Duodenal mucosa (tissue), 2 donors: ENCODE measurements around the gene GGCX.
"Not testable (repeated sequence)": the region's sequence is repeated elsewhere in the genome, so short reads cannot be mapped to it uniquely, and the experiment has no call there.

ENCODE experiments used
- H3K27ac ChIP-seq: one replicate; pipeline ENCODE4 v1.7.0; 2013; ENCODE audit warnings: low read depth, low read length
- H3K27me3 ChIP-seq, 2 donors: one replicate each; pipeline ENCODE4 v1.7.0; 2013; ENCODE audit warnings: low read length in 2 of 2, control low read depth in 1 of 2; ENCODE audit not compliant: insufficient read depth in 2 of 2, control insufficient read depth in 1 of 2
- H3K36me3 ChIP-seq, 2 donors: one replicate each; pipeline ENCODE4 v1.7.0; 2013; ENCODE audit warnings: low read length in 2 of 2, control low read depth in 1 of 2; ENCODE audit not compliant: insufficient read depth in 2 of 2, control insufficient read depth in 1 of 2
- H3K4me1 ChIP-seq, 2 donors: one replicate each; pipeline ENCODE4 v1.7.0; 2013; ENCODE audit warnings: low read length in 2 of 2, control low read depth in 1 of 2; ENCODE audit not compliant: insufficient read depth in 2 of 2, control insufficient read depth in 1 of 2
- H3K4me3 ChIP-seq, 2 donors: one replicate each; pipeline ENCODE4 v1.7.0; 2013; ENCODE audit warnings: low read length in 2 of 2, low read depth in 1 of 2
- H3K9ac ChIP-seq, 2 donors: one replicate each; pipeline ENCODE4 v1.7.0; 2013; ENCODE audit warnings: low read length in 2 of 2, low read depth in 1 of 2
- H3K9me3 ChIP-seq, 2 donors: one replicate each; pipeline ENCODE4 v1.7.0; 2013; ENCODE audit warnings: low read length in 2 of 2, control low read depth in 1 of 2; ENCODE audit not compliant: control insufficient read depth in 1 of 2

GGCX gene

GRCh38 chr2:85593023-85593422, 31.7 kb upstream of the GGCX start:
- H3K4me1 ChIP-seq, result peaks cover 45% of the 10 kb centered on the region in 2 donors

GRCh38 chr2:85592299-85592698, 31.0 kb upstream of the GGCX start:
- not testable (repeated sequence) for H3K36me3 ChIP-seq, H3K27ac ChIP-seq, H3K4me3 ChIP-seq, H3K9me3 ChIP-seq, H3K9ac ChIP-seq, H3K27me3 ChIP-seq
- peaks cover 41 to 48% of the 10 kb centered on the region in 2 donors for H3K4me1 ChIP-seq

More at GRCh38 chr2:85593023-85593422, 31.7 kb upstream of the GGCX start:
- Histone ChIP-seq H3K27ac (no peak overlapping the region), H3K36me3 (peaks cover 9 to 10% of the 10 kb centered on the region in 2 donors), H3K9me3 (no peaks in the 10 kb centered on the region), H3K4me3 (no peak overlapping the region), H3K27me3 (no peaks in the 10 kb centered on the region), H3K9ac (no peak overlapping the region)

GRCh38 chr2:85591563-85591962, 30.3 kb upstream of the GGCX start:
- H3K4me3 ChIP-seq, result no peak overlapping the region
- H3K27me3 ChIP-seq, result no peaks in the 10 kb centered on the region
- peaks cover 34 to 42% of the 10 kb centered on the region in 2 donors for H3K4me1 ChIP-seq
- no peak overlapping the region for H3K27ac ChIP-seq
- H3K9me3 ChIP-seq, result no peaks in the 10 kb centered on the region
- H3K36me3 ChIP-seq, result no peaks in the 10 kb centered on the region
- no peak overlapping the region for H3K9ac ChIP-seq

- Histone ChIP-seq H3K27me3 (no peaks in the 10 kb centered on the region), H3K4me3 (no peak overlapping the region), H3K9ac (no peak overlapping the region), H3K36me3 (no peaks in the 10 kb centered on the region), H3K4me1 (peaks cover 30 to 40% of the 10 kb centered on the region in 2 donors), H3K27ac (no peak overlapping the region), H3K9me3 (no peaks in the 10 kb centered on the region)
These were observed 29.7 kb upstream of the GGCX start for GRCh38 chr2:85590950-85591349.

GRCh38 chr2:85589982-85590791, 28.9 kb upstream of the GGCX start:
- Histone ChIP-seq H3K4me1 (peaks cover 38 to 48% of the 10 kb centered on the region in 2 donors), H3K27ac (peak overlapping the region; percentile 21), H3K9me3 (no peaks in the 10 kb centered on the region), H3K9ac (no peak overlapping the region), H3K36me3 (no peaks in the 10 kb centered on the region), H3K4me3 (no peak overlapping the region), H3K27me3 (no peaks in the 10 kb centered on the region)

- Histone ChIP-seq H3K9me3 (no peaks in the 10 kb centered on the region), H3K36me3 (no peaks in the 10 kb centered on the region), H3K4me3 (no peak overlapping the region), H3K27me3 (no peaks in the 10 kb centered on the region), H3K27ac (no peak overlapping the region), H3K4me1 (peaks cover 37 to 49% of the 10 kb centered on the region in 2 donors), H3K9ac (no peak overlapping the region)
These were observed 27.9 kb upstream of the GGCX start for GRCh38 chr2:85589181-85589580.

GRCh38 chr2:85588645-85589044, 27.4 kb upstream of the GGCX start:
- Histone ChIP-seq H3K9ac (no peak overlapping the region), H3K4me1 (peaks cover 39 to 53% of the 10 kb centered on the region in 2 donors), H3K4me3 (no peak overlapping the region), H3K36me3 (no peaks in the 10 kb centered on the region), H3K9me3 (no peaks in the 10 kb centered on the region), H3K27ac (no peak overlapping the region), H3K27me3 (no peaks in the 10 kb centered on the region)

GRCh38 chr2:85588236-85588635, 26.9 kb upstream of the GGCX start:
- Histone ChIP-seq H3K36me3 (no peaks in the 10 kb centered on the region), H3K4me1 (peaks cover 41 to 57% of the 10 kb centered on the region in 2 donors), H3K9me3 (no peaks in the 10 kb centered on the region), H3K4me3 (no peak overlapping the region), H3K9ac (no peak overlapping the region), H3K27me3 (no peaks in the 10 kb centered on the region), H3K27ac (no peak overlapping the region)

GRCh38 chr2:85585781-85586105, 24.4 kb upstream of the GGCX start:
- Histone ChIP-seq H3K27ac (no peak overlapping the region), H3K4me3 (peak overlapping the region; percentile 77 to 79), H3K4me1 (peaks cover 32 to 48% of the 10 kb centered on the region in 2 donors), H3K36me3 (peaks cover 6 to 16% of the 10 kb centered on the region in 2 donors), H3K9ac (peak overlapping the region; percentile 63 to 87), H3K9me3 (no peaks in the 10 kb centered on the region), H3K27me3 (no peaks in the 10 kb centered on the region)

GRCh38 chr2:85584857-85585780, 23.8 kb upstream of the GGCX start:
- Histone ChIP-seq H3K9ac (peak overlapping the region; percentile 63 to 87), H3K9me3 (no peaks in the 10 kb centered on the region), H3K36me3 (peaks cover 6 to 16% of the 10 kb centered on the region in 2 donors), H3K27ac (peak overlapping the region; percentile 87), H3K4me3 (peak overlapping the region; percentile 77 to 79), H3K4me1 (peaks cover 28 to 44% of the 10 kb centered on the region in 2 donors), H3K27me3 (no peaks in the 10 kb centered on the region)
